K562 (cell line): ENCODE measurements around the gene ZNRD2. TPM values are rescaled to one million over a fixed set of nuclear protein-coding genes. Genes with fewer than 3 reads are reported as not detected.

ENCODE experiments used
- ATF7 ChIP-seq: fragments of 450-650 bp; IDR thresholded peaks from 2 replicates; pipeline ENCODE4 v1.7.1; 2014; ENCODE audit warnings: mild to moderate bottlenecking, moderate library complexity
- HIVEP1 ChIP-seq: fragments of 250-450 bp; sonication (Bioruptor Pico); IDR thresholded peaks from 2 replicates; pipeline ENCODE4 v1.4.0; 2020; ENCODE audit warnings: mild to moderate bottlenecking
- ILK ChIP-seq: fragments of 450-650 bp; IDR thresholded peaks from 2 replicates; pipeline ENCODE4 v1.6.1; 2016; ENCODE audit warnings: missing genetic modification characterization, low read depth, mild to moderate bottlenecking, missing compliant biosample characterization, moderate library complexity, borderline replicate concordance
- KAT7 ChIP-seq: sonication (generic); formaldehyde crosslinking; IDR thresholded peaks from 2 replicates; pipeline ENCODE4 v1.8.0; 2022; ENCODE audit warnings: missing genetic modification reagents, mild to moderate bottlenecking, borderline replicate concordance
- MTF1 ChIP-seq: fragments of 250-450 bp; sonication (Bioruptor Pico); IDR thresholded peaks from 2 replicates; pipeline ENCODE4 v1.9.0; 2021; ENCODE audit warnings: moderate library complexity, mild to moderate bottlenecking, inconsistent platforms, borderline replicate concordance
- NCOA1 ChIP-seq: fragments of 450-650 bp; IDR thresholded peaks from 2 replicates; pipeline ENCODE4 v1.6.1; 2016; ENCODE audit warnings: low read depth
- SMARCE1 ChIP-seq: fragments of 450-650 bp; IDR thresholded peaks from 2 replicates; pipeline ENCODE4 v1.7.1; 2016; ENCODE audit warnings: mild to moderate bottlenecking
- SRF ChIP-seq, 2 experiments: fragments of 250-450, 450-650 bp in 1 of 2; sonication (Bioruptor Pico) in 1 of 2; sonication (generic) in 1 of 2; formaldehyde crosslinking; IDR thresholded peaks; 2 replicates each; pipeline versions ENCODE4 v1.5.0 to v1.5.1; 2020 to 2022; ENCODE audit warnings: mild to moderate bottlenecking in 1 of 2, missing genetic modification reagents in 1 of 2
- ZFP36 ChIP-seq: fragments of 150-350 bp; IDR thresholded peaks from 2 replicates; pipeline ENCODE4 v1.6.1; 2018; ENCODE audit warnings: low read length, low read depth; ENCODE audit not compliant: partially characterized antibody
- ZFX ChIP-seq: sonication (generic); formaldehyde crosslinking; IDR thresholded peaks from 2 replicates; pipeline ENCODE4 v1.8.0; 2022; ENCODE audit warnings: mild to moderate bottlenecking, missing genetic modification reagents, moderate library complexity
- polyA plus RNA-seq, 8 experiments: library from polyadenylated mRNA; depleted of rRNA in 4 of 8; stranded (reverse) in 5 of 8; unstranded in 3 of 8; fragments of >200 nt; fragmentation: Nextera tagmentation in 2 of 8; fragmentation: Illumina TruSeq in 1 of 8; extraction: Ambion mirVana in 2 of 8; extraction: Trizol in 1 of 8; gene quantifications; 2 replicates each; pipeline versions ENCODE4 v1.2.1 to v1.2.3, GENCODE V29; 2011 to 2014; ENCODE audit warnings: inconsistent platforms in 1 of 8, missing spikeins in 1 of 8
- total RNA-seq, 7 experiments: library from RNA; depleted of rRNA in 6 of 7; stranded (reverse); fragments of >200 nt in 6 of 7; fragmentation: Illumina TruSeq in 2 of 7; extraction: Trizol in 2 of 7; gene quantifications; 2 replicates each; pipeline versions ENCODE4 v1.2.1 to v1.2.3, GENCODE V29; 2011 to 2021; ENCODE audit warnings: low replicate concordance in 1 of 7
- TF ChIP-seq, protein P1 (sequence below): fragments of 450-650 bp; formaldehyde crosslinking; conservative IDR thresholded peaks from 2 replicates; pipeline ENCODE4 v1.4.0; 2022; ENCODE audit warnings: mild to moderate bottlenecking, missing genetic modification characterization

The ZNRD2 gene
- total and polyA plus RNA-seq, 9 of the 15 experiments (the other 6 are each of a cell fraction or from before 2014, with no cell fraction given), result 13.4 to 129 (median 60.4) TPM

DNA sequence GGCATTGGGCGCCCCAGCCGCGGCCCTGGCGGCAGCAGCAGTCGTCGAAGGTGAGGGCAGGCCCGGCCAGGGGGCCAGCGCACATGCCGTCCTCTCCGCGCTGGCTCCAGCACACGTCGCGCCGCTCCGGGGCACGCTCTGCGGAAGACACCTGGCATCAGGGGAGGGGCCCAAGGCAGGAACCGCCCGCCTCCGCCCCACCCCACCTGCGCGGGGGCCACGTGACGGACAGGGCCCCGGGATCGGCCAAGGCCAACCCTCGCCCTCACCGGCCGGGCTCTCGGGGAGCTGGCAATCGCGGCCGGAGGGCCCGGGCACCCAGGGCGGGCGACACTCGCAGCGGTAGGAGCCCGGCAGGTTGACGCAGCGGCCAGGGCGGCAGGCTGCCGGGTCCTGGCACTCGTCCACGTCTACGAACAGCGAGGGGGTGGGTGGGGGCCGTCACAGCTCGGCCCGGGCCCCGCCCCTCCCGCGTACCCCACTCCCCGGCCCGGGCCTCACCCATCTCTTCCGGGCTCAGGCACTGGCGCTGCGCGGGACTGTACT, 30.5 kb upstream of the ZNRD2 start (continued):
- TF ChIP-seq SMARCE1 (no peak), ATF7 (no peak), SRF (CRISPR knock-in tag; IDR thresholded peaks at IDR 0.05) (no peak), ILK (tag) (no peak), KAT7 (CRISPR knock-in tag) (no peak), MTF1 (no peak), ZFX (CRISPR knock-in tag) (no peak), NCOA1 (no peak), ZFP36 (no peak), HIVEP1 (CRISPR knock-in tag) (no peak)
- TF ChIP-seq, protein P1, sequence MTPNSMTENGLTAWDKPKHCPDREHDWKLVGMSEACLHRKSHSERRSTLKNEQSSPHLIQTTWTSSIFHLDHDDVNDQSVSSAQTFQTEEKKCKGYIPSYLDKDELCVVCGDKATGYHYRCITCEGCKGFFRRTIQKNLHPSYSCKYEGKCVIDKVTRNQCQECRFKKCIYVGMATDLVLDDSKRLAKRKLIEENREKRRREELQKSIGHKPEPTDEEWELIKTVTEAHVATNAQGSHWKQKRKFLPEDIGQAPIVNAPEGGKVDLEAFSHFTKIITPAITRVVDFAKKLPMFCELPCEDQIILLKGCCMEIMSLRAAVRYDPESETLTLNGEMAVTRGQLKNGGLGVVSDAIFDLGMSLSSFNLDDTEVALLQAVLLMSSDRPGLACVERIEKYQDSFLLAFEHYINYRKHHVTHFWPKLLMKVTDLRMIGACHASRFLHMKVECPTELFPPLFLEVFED (CRISPR knock-in tag), result no peak
